T-helper 1 cell treated with Interleukin-12 subunit alpha and Interleukin-12 subunit beta and Interleukin-4 antibody, amounts not matched to agents 30 ng/mL and 1 ng/mL, for 36 hours (primary cell): ENCODE results near the gene STK16. TPM values are rescaled to one million over a fixed set of nuclear protein-coding genes. Genes with fewer than 3 reads are reported as not detected.
"Not testable (repeated sequence)": the region's sequence is repeated elsewhere in the genome, so short reads cannot be mapped to it uniquely, and the experiment has no call there.

Experiments
- intact Hi-C: fragments of 100-400 bp; cut with micrococcal nuclease; formaldehyde crosslinking; loops from one replicate; pipeline ENCODE4 v1.15.1; 2024
- total RNA-seq: library from RNA; stranded (reverse); gene quantifications from 2 replicates; pipeline ENCODE4 v1.2.3, GENCODE V29; 2022

The STK16 gene
- total RNA-seq, 1 donor from 2014 or later = 34.2 TPM

DNA sequence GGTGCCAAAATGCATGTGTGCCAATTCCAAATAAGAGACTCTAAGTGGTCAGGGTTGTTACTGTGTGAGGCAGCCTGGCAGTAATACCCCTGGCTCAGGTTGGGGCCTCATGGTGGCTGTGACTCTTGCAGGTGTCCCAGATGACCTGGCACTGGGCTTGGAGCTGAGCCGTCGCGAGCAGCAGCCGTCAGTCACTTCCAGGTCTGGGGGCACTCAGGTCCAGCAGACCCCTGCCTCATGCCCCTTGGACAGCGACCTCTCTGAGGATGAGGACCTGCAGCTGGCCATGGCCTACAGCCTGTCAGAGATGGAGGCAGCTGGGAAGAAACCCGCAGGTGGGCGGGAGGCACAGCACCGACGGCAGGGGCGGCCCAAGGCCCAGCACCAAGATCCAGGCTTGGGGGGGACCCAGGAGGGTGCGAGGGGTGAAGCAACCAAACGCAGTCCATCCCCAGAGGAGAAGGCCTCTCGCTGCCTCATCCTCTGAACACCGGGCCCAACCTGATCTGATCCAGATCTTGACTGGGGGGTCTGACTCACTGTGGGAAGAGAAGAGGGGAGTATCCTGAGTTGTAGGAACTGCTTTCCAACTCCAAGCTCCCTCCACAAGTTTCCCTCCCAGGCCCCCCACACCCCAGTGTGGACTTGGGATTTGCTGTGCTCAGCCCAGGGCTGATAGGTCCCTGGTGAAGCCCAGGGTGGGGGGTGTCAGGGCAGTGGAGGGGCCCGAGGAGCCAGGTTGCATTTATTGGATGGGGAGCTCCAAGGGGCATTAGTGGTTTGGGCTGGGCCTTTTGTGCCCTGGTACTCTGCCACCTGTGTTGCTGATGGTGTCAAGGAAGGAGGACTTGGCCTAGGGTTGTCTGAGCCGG lies 39.5 kb downstream of the STK16 start:
- intact Hi-C loops = no loop called here

DNA sequence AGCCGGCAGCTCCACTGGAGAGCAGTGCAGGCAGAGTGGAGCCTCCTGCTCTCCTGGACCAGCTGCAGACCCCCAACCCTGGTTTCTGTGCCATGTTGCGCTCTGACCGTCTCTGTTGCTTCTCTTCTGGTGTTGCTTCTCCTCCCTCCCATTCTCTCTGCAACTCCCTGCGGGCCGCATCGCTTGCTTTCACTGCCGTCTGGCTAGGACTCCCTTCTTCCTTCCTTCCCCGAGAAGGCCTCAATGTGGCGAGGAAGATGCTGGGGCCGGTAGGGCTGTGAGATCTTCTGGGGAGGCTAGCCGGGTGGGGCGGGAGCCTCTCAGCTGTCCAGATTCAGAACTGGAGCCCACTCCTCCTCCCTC lies 40.1 kb downstream of the STK16 start:
- intact Hi-C loops = no loop called here

DNA sequence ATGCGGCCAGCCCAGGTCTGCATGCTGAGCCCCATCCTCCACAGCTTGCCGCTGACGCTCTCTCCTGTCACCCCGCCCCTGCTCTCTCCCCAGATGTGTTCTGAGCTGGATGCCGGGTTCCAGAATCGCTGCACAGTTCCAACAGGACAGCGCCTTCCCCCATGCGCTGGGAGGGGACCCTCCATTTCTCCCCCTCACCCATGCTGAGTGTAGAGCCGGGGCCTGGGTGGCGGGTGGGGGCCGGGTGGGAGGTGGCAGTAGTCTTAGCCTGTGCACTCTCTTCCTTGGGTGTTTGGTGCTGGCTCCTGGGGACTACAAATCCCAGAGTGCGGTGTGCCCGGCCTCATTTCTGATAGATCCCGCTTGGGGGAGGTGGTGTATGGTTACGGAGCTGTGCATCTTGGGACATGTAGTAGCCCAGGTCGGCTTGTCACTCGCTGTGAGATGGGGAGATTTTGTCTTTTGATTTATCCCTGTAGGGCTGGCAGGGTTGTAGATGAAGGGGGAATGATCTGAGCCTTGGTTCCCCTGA lies 40.7 kb downstream of the STK16 start:
- intact Hi-C loops = no loop called here

DNA sequence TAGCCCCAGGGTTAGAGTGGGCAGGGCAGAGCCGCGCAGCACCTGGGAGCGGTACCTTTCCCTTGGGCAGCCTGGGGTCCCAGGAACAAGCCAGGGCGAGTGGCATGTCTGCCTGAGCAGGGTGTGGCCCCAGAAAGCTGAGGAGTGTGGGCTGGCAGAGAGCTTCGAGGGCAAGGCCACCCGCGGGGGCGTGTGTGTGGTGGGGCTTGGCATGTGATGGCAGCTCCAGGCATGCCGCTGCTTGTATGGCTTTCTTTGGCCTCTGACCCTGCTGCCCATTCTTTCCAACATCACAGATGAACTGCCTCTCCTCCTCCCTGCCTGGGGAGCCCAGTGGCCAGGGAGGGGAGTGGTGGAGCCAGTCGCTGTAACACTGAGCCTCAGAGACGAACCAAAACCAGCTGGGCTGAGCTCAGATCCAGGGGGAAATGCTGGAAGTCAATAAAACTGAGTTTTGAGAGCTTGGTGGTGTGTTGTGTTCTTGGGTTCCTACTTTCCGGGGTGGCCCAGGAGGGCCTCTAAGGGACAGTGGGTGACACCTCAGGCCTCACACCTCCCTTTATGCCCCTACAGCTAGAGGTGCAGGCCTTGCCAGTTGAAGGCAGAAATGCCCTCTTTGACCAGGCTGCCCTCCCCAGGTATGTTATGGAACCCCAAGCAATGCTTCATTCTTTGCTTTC lies 41.3 kb downstream of the STK16 start:
- intact Hi-C loops = no loop called here

DNA sequence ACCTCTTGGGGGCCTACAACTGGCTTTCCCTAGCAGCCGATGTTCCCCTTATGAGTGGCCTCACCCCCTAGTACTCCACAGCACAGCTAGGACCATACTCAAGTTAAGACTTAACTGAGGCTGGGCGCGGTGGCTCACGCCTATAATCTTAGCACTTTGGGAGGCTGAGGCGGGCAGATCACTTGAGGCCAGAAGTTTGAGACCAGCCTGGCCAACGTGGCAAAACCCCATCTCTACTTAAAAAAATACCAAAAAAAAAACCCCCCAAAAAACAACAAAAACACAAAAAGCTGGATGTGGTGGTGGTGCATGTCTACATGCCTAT lies 41.8 kb downstream of the STK16 start:
- intact Hi-C loops = not testable (repeated sequence)

DNA sequence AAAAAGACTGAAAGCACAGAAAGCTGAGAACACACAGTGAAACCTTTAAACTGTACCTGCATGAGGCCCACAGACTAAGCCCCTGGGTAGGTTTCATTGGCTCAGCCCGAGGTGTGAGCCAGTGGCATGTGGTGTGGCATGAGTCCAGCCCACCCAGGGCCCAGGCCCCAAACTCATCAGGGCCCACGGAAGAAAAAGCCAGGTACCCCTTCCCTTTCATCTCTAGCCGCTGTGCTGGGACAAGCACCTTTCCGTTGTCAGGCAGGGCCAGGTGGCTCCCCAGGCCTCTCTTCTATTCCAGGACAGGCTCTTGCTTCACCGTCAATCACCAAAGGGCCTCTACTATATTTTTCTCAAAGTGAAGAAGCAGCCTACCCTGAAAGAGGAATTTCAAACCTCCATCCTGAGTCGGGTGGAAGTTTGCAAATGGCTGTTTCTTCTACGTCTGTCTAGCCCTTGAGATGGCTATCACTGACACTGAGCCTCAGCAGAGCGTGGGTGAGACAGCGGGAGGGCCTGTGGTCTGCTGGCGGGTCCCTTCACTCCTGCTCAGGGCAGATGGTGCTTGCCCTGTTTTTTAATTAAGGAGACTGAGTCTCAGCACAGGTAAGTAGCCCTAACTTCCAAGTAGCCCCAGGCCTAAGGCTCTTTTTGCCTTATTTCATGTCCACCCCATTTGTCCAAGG lies 42.4 kb downstream of the STK16 start:
- intact Hi-C loops = no loop called here

DNA sequence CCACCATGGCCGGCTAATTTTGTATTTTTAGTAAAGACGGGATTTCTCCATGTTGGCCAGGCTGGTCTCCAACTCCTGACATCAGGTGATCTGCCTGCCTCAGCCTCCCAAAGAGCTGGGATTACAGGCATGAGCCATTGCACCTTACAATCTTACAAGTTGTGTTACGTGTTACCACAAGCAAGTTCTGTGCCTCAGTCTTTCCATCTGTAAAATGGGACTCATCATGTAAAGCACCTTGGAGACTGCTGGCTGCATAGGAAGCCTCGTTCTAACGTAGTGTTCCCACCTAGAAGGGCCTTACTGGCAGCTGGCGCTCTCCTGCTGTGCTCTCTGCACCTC lies 43.9 kb downstream of the STK16 start:
- intact Hi-C loops = no loop called here

DNA sequence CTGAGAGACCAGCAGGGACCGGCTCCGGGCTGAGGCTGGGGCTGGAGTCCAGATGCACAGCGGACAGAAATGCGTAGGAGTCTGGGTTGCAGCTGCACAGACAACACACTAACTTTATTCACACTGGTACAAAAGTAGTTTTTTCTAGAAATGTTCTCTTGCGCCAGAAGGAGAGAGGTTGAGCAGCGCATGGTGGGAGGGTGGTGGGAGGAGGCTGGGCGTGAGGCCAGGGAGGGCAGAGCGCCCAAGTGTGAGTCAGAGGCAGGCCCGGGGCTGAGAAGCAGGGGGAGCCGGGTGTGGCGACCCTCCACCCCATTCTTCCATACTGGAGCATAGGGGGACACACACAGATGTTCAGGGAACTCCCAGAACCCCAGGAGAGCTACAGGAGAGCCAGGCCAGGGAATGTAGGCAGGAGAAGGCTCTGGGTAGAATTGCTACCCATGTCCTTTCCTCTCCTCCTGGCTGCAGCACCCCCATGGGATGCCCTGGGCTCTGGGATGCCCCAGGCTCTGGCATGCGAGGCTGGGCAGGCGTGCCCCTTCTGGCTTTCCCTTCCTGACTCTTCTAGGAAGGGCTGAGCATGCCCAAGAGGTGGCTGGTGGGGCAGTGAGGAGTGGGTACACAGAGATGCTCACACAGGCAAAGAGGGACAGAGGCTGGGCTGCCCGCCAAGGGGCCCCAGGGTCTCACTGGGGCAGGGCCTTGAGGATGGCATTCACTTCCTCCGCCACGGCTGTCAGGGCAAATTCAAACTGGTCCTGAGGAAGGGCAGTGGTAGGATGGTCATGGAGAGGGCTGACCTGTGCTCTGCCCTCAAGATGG lies 44.5 kb downstream of the STK16 start:
- intact Hi-C loops = no loop called here

DNA sequence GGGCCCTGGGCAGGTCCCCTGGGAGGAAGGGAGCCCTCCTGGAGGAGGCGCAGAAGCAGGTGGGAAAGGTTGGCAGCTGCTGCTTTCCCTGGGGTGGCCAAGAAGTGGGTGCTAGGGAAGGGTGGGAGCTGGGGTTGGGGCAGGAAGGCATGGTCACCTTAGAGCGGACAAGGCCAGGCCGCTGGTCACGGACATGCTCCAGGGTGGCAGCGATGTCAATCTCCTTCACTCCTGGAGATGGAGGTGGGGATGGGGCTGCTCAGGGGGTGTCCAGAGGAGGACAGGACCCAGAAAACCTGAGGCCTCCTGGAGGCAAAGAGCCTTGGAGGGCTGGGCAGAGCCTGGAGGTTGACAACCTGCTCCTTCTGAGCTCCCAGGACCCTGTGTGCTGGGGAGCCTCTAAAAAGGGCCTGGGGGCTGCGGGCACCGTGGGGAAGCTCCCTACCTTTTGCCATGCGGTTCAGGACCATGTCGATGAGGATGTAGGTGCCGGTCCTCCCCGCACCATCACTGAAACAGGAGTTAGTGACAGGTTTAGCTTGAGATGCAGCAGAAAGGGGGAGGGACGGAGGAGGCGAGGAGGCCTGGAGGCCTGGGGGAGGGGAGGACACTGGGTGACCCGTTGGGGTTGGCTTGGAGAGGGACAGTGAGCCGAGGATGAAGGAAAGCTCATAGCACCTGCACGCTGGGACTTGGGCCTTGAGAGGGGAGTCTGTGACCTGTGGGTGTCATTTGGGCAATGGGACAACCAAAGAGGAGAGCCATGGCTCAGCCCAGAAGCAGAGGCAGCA lies 45.3 kb downstream of the STK16 start:
- intact Hi-C loops = no loop called here

DNA sequence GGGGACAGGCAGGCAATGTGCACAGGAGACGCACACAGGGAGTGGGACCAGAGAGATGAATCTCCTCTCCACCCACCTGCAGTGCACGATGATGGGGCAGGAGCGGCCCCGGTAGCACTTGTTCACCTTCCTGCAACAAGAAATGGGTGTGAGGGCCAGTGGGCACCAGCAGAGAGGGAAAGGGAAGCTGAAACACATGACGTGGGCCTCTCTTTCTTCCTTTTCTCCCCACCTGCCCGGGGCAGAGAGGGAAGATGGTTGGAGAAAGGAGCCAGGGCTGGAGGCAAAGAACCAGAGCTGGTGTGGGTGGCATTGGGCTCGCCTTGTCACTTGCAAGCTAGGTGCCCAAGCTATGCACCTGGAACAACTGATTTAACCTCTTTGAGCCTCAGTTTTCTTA lies 46.1 kb downstream of the STK16 start:
- intact Hi-C loops = no loop called here

DNA sequence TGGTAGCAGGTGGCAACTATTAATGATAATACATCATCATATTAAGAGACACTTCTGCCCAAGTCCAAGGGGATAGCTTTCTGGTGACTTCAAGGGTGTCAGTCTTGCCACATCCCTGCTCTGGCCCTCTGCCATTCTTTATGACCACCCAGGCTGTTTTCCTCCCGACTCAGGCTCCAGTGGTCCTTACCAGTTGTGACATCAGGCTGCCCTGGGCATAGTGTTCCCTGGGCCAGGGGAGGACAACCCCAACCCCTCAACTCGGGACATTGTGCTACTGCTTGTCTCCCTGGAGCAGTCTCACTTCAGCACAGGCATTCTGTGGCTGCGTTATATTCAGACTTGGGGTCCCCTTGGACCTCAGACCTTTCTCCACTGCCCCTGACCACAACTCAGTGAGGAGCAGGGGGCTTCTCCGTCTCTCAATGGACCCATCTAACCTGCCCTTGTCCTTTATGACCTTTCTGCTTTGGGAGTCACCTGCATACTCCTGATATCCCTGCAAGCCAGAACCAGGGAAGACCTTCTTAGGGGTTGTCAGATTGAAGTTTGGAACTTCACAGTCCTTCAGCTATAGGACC lies 46.7 kb downstream of the STK16 start:
- intact Hi-C loops = no loop called here

DNA sequence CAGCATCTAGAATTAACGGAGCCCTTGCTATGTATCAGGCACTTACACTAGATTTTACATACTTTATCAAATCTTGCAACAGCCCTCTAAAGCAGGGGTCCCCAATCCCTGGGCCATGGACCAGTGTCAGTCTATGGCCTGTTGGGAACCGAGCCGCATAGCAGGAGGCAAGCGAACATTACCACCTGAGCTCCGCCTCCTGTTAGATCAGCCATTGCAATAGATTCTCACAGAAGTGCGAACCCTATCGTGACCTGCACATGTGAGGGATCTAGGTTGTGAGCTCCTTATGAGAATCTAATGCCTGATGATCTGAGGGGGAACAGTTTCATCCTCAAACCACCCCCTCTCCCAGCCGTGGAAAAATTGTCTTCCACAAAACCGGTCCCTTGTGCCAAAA lies 47.3 kb downstream of the STK16 start:
- intact Hi-C loops = no loop called here

DNA sequence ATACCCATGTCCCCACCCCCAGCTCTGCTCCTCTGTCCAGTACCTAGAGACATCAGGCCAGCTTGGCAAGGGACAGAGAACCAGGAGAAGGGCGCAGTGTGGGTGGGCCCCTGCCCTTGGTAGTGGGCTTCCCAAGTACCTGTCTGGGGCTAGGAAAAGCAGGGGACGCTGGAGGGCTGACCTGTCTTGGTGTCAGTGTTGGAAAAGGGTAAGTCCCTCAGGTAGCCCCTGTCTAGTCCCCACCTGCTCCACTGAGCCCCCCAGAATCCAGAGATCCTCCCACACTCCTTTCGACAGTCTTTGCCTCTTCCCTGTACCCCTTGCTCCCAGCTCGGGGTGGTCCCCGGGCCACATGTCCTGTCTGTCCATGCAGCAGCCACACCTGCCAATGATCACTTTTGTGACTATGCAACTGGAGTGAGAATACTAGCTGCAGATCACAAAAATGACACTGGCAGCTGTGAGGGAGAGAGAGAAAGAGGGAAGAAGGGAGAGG lies 48.5 kb downstream of the STK16 start:
- intact Hi-C loops = loop anchor here (1.0 to 2.0 kb wide), 2 partner anchors 49 to 95 kb away; partner anchors contain the start of genes GLB1L and STK16

DNA sequence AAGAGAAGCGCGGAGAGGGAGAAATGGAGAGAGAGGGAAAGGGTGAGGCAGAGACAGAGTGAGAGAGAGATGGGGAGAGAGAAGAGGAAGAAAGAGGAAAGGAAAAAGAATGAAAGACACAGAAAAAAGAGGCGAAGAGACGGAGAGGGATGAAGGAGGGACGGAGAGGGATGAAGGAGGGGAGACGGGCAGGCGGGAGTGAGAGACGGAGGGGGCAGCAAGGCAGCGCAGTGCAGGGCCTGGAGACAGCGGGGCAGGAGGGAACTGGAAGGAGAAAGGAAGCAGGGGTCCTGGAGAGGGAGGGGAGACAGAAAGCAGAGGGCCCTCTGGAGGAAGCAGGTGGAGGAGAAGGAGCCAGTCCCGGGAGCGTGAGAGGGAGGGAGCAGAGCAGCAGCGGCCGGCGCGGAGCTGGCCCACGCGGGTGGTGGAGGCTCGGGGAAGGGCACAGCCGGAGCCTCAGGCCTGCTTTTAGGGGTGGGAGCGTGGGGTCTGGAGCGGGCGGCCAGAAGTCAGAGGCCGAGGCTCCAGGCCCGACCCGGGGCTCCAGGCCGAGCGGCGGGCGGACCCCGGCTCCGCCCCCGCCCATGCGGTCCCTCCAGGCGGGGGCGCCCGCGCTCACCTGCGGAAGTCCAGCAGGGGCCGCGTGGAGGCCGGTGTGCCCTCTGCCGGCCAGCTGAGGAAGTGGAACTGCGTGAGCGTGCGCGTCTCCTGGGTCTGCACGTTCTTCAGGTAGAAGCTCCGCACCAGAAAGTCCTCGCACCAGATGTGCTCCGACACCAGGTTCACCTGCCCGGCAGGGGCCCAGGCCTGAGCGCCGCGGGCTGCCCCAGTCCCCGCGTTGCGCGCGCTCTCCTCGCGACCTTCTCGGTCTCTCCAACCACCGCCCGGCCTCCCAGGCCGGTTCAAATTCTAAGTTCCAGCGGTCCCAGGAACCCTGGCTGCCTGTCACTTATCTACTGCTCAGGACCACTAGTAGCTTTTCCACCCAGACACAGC lies 49.4 kb downstream of the STK16 start:
- intact Hi-C loops = loop anchor here (1.0 to 5.0 kb wide), 9 partner anchors 15 to 248 kb away; partner anchors contain the start of genes ANKZF1, ATG9A, CHPF and CNPPD1

DNA sequence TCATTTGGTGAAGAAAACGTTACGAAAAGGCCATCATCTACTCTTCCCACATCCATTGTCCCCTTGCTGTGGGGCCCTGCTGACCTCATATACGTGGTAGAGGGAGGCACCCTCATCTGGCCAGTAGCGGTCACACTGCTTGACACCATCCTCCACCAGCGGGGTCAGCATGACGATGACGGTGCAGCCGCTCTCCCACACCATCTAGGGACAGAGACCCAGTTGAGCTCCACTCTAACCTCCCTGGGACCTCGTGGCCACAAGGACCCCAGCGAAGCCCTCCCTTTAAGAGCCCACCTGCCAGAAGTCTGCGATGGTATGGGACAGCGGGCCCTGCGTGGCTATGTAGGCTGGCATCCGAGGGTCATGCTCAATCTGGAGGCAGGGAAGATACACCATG lies 50.9 kb downstream of the STK16 start:
- intact Hi-C loops = loop anchor here (5.0 kb wide), 2 partner anchors 201 to 246 kb away; partner anchors contain the start of genes CHPF, GMPPA and TMEM198

DNA sequence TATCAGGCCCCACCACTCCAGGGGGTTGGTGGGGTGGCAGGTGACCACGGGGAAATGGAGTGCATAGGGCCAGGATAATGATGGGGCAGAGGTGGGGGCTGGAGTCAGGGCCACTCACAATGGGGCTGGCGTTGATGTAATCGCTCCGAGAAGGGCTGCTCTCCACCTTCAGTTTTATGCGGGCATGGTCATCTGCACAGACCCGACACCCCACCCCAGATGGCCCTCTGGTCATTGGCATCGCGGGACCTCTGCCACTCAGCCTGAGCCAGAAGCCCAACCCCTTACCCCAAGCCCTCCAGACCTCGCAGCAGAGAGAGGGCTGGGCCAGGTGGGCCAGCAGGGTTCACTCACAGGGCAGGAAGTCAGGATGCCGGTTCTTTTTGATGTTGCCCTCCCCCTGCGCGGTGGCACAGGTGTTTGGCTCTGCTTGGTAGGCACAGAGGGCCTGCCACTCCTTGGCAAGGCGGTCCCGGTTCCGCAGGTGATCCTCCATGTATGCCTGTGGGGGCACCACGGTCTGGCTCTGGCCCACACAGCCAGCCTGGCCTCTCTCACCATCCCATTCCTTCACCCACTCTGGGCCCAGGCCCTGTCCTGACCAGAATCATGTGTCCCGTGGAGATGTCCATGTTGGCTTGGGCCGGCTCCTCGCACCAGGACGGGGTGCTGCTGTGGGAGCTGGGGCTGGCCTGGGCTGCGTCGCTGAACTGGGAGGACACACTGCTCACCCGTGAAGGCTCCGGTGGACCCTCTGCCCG lies 51.5 kb downstream of the STK16 start:
- intact Hi-C loops = loop anchor here (5.0 kb wide), 2 partner anchors 200 to 245 kb away; partner anchors contain the start of genes CHPF, GMPPA and TMEM198

DNA sequence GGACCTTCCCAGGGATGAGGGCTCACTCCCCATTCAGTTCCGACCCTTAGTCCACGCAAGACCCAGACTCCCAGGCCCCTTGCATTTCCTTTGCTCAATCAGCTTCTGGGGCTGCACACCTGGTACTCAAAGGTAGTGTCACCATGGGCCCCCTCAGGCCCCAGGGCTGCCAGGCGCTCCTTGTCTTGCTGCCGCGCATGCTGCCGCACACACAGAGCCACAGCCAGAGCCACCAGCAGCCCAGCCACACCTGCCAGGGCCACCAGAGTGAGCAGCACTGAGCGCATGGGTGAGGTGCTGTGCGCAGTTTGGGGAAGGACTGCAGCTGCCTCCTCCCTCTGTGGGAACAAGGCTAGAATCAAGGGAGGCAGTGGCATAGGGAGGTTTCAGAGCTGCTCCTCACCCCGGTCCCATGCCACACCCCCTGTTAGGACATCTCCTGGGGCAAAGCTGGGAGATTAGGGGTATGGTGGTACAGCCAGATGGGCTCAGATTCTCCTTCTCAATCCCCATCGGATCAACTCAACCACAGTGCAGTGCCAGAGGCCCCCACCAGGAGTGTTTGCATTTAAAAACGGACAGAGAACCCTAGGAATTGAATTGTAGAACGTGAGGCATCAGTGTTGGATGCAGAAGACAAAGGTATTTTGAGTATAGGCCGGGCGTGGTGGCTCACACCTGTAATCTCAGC lies 52.6 kb downstream of the STK16 start:
- intact Hi-C loops = loop anchor here (1.0 to 5.0 kb wide), 11 partner anchors 10 to 244 kb away; partner anchors contain the start of genes CHPF, GMPPA, NHEJ1 and RETREG2
